ENCODE data around the gene CASP12. TPM values are rescaled to one million over a fixed set of nuclear protein-coding genes. Genes with fewer than 3 reads are reported as not detected.
"Not testable (repeated sequence)": the region's sequence is repeated elsewhere in the genome, so short reads cannot be mapped to it uniquely, and the experiment has no call there.

CASP12 gene
- 1 to 10 TPM; 1.2 to 1.7 TPM for total RNA-seq
- under 1 TPM; 0.46 to 0.65 TPM for polyA plus RNA-seq (ENCODE audit: insufficient read length in 2 of 2)
- long read RNA-seq, donor 1: 0 reads
- long read RNA-seq, donor 2: 0 reads
- long read RNA-seq, donor 3: 0 reads
- long read RNA-seq, donor 4: 0 reads

- Histone ChIP-seq H3K36me3 (ENCODE audit: control insufficient read depth, insufficient read depth, low read length) (no peaks in the 10 kb centered on the region), H3K27me3 (ENCODE audit: control insufficient read depth, insufficient read depth, low read length) (no peaks in the 10 kb centered on the region), H3K4me1 (ENCODE audit: control insufficient read depth, insufficient read depth, low read length) (no peaks in the 10 kb centered on the region), H3K27ac (ENCODE audit: low read depth, low read length) (peak within 1 kb of the TSS; percentile 57), H3K4me3 (ENCODE audit: low read depth, low read length) (no peak within 1 kb of the TSS), H3K9me3 (ENCODE audit: control insufficient read depth, insufficient read depth, low read length) (no peaks in the 10 kb centered on the region)
- WGBS (ENCODE audit: insufficient coverage): 55% methylated on average over 4 of the region's 9 CpGs
- DNase-seq (ENCODE audit: low read depth in 4 of 6, low spot score in 6 of 6): peak in 1 of 6 donors; percentile 45
These were observed at the start of gene CASP12 for GRCh38 chr11:104897891-104898684. Gene CASP12, minus strand, starts transcription at chr11:104898460.

DNA sequence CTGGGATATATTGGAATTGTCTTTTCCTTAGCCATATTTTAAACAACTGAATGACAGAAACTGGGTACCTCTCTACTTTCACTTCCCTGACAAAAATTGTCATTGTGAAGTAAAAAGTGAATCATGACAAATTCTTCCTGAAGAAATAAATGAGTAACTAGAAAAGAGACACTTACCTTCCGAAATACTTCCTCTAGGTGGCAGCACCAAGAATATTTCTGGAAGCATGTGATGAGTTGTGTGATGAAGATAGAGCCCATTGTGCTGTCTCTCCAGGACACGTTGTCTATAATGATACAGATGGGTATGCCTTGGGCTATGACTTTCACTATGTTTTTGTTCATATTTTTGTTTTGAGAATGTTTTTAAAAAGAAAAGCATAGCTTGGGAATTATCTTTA lies 48.6 kb upstream of the CASP12 start:
- Histone ChIP-seq H3K27ac (ENCODE audit: low read depth, low read length) (no peak overlapping the region), H3K27me3 (ENCODE audit: control insufficient read depth, insufficient read depth, low read length) (no peaks in the 10 kb centered on the region), H3K36me3 (ENCODE audit: control insufficient read depth, insufficient read depth, low read length) (no peaks in the 10 kb centered on the region), H3K9me3 (ENCODE audit: control insufficient read depth, insufficient read depth, low read length) (no peaks in the 10 kb centered on the region), H3K4me3 (ENCODE audit: low read depth, low read length) (no peak overlapping the region), H3K4me1 (ENCODE audit: control insufficient read depth, insufficient read depth, low read length) (no peaks in the 10 kb centered on the region)
- DNase-seq (ENCODE audit: low read depth in 4 of 6, low spot score in 6 of 6): peak in 1 of 6 donors; percentile 8
- WGBS (ENCODE audit: insufficient coverage): 50% methylated on average over 1 of the region's 2 CpGs

DNA sequence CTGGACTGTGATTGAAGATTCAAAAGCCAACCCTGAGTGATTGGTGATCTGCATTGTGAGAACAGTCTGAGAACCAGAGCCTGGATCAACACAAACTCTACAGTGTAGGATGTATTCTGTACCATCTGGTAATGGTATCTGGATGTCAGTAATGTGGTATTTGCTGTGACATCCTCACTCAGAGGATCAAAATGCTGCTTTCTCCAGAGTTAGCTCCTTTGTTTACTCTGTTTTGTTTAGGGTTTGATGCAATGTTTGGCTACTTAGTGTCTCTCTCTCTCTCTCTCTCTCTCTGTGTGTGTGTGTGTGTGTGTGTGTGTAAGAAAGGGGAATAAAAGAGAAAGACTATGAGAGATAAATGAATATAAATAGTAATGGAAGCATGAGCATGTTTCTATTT lies 45.8 kb upstream of the CASP12 start:
- H3K4me3 ChIP-seq (ENCODE audit: low read depth, low read length): no peak overlapping the region
- H3K4me1 ChIP-seq (ENCODE audit: control insufficient read depth, insufficient read depth, low read length): no peaks in the 10 kb centered on the region
- no peak overlapping the region for H3K27ac ChIP-seq (ENCODE audit: low read depth, low read length)
- no peaks in the 10 kb centered on the region for H3K36me3 ChIP-seq (ENCODE audit: control insufficient read depth, insufficient read depth, low read length)
- no peak for DNase-seq (ENCODE audit: low read depth in 4 of 6, low spot score in 6 of 6)
- H3K27me3 ChIP-seq (ENCODE audit: control insufficient read depth, insufficient read depth, low read length): no peaks in the 10 kb centered on the region
- no peaks in the 10 kb centered on the region for H3K9me3 ChIP-seq (ENCODE audit: control insufficient read depth, insufficient read depth, low read length)

DNA sequence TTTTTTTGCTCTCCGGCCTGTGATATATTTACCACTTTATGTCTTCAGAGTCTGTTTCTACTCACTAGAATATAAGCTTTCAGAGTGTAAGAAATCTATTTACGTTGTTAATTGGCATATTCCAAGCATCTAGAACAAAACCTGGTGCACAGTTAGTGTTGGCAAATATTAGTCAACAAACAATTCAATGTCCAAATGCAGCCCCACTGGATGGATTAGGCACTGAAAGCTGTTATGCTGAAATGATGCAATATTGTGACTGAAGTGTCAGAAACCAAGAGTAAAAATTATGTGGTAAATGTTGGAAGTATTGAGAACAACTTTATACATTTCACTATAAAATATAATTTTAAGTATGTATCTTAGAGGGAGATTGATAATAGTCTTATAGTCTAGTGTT lies 45.3 kb upstream of the CASP12 start:
- Histone ChIP-seq H3K9me3 (ENCODE audit: control insufficient read depth, insufficient read depth, low read length) (no peaks in the 10 kb centered on the region), H3K36me3 (ENCODE audit: control insufficient read depth, insufficient read depth, low read length) (no peaks in the 10 kb centered on the region)
- DNase-seq (ENCODE audit: low read depth in 4 of 6, low spot score in 6 of 6): no peak

DNA sequence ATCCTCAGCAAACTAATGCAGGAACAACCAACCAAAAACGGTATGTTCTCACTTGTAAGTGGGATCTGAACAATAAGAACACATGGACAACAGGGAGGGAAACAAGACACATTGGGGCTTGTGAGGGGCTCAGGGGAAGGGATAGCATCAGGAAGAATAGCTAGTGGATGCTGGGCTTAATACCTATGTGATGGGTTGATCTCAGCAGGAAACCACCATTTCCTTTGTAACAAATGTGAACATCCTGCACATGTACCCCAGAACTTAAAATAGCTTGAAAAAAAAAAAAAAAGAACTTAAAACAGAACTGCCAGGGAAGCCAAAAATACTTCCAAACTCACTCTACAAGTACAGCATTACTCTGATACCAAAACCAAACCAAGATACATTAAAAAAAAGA lies 36.3 kb upstream of the CASP12 start:
- whole genome bisulfite sequencing (ENCODE audit: insufficient coverage): 100% methylated on average over 1 of the region's 1 CpG

More for the DNA sequence above, 45.3 kb upstream of the CASP12 start:
- WGBS (ENCODE audit: insufficient coverage): no CpG with 5 or more reads among the region's 2 CpGs
- H3K4me1 ChIP-seq (ENCODE audit: control insufficient read depth, insufficient read depth, low read length): no peaks in the 10 kb centered on the region
- H3K4me3 ChIP-seq (ENCODE audit: low read depth, low read length): no peak overlapping the region
- no peaks in the 10 kb centered on the region for H3K27me3 ChIP-seq (ENCODE audit: control insufficient read depth, insufficient read depth, low read length)
- no peak overlapping the region for H3K27ac ChIP-seq (ENCODE audit: low read depth, low read length)

DNA sequence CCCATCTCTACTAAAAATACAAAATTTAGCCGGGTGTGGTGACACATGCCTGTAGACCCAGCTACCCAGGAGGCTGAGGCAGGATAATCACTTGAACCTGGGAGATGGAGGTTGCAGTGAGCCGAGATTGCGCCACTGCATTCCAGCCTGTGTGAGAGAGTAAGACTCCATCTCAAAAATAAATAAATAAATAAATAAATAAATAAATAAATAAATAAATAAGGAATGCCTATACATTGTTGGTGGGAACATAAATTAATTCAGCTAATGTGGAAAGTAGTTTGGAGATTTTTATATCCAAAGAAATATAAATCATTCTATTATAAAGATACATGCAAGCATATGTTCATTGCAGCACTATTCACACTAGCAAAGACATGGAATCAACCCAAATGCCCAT lies 35.8 kb upstream of the CASP12 start:
- not testable (repeated sequence) for H3K36me3 ChIP-seq (ENCODE audit: control insufficient read depth, insufficient read depth, low read length); H3K4me3 ChIP-seq (ENCODE audit: low read depth, low read length); H3K9me3 ChIP-seq (ENCODE audit: control insufficient read depth, insufficient read depth, low read length); H3K27me3 ChIP-seq (ENCODE audit: control insufficient read depth, insufficient read depth, low read length); H3K4me1 ChIP-seq (ENCODE audit: control insufficient read depth, insufficient read depth, low read length); H3K27ac ChIP-seq (ENCODE audit: low read depth, low read length); DNase-seq (ENCODE audit: low read depth in 4 of 6, low spot score in 6 of 6)
- no CpG with 5 or more reads among the region's 3 CpGs for WGBS (ENCODE audit: insufficient coverage)

More for the DNA sequence above, 36.3 kb upstream of the CASP12 start:
- Histone ChIP-seq H3K4me3 (ENCODE audit: low read depth, low read length) (no peak overlapping the region), H3K36me3 (ENCODE audit: control insufficient read depth, insufficient read depth, low read length) (no peaks in the 10 kb centered on the region), H3K27ac (ENCODE audit: low read depth, low read length) (no peak overlapping the region), H3K9me3 (ENCODE audit: control insufficient read depth, insufficient read depth, low read length) (no peaks in the 10 kb centered on the region), H3K4me1 (ENCODE audit: control insufficient read depth, insufficient read depth, low read length) (no peaks in the 10 kb centered on the region), H3K27me3 (ENCODE audit: control insufficient read depth, insufficient read depth, low read length) (no peaks in the 10 kb centered on the region)
- DNase-seq (ENCODE audit: low read depth in 4 of 6, low spot score in 6 of 6): no peak

GRCh38 chr11:104928811-104929210 lies 30.6 kb upstream of the CASP12 start:
- DNase-seq (ENCODE audit: low read depth in 4 of 6, low spot score in 6 of 6): no peak
- Histone ChIP-seq H3K4me3 (ENCODE audit: low read depth, low read length) (no peak overlapping the region), H3K9me3 (ENCODE audit: control insufficient read depth, insufficient read depth, low read length) (peaks cover 4% of the 10 kb centered on the region), H3K27ac (ENCODE audit: low read depth, low read length) (no peak overlapping the region), H3K4me1 (ENCODE audit: control insufficient read depth, insufficient read depth, low read length) (no peaks in the 10 kb centered on the region), H3K36me3 (ENCODE audit: control insufficient read depth, insufficient read depth, low read length) (no peaks in the 10 kb centered on the region), H3K27me3 (ENCODE audit: control insufficient read depth, insufficient read depth, low read length) (no peaks in the 10 kb centered on the region)

DNA sequence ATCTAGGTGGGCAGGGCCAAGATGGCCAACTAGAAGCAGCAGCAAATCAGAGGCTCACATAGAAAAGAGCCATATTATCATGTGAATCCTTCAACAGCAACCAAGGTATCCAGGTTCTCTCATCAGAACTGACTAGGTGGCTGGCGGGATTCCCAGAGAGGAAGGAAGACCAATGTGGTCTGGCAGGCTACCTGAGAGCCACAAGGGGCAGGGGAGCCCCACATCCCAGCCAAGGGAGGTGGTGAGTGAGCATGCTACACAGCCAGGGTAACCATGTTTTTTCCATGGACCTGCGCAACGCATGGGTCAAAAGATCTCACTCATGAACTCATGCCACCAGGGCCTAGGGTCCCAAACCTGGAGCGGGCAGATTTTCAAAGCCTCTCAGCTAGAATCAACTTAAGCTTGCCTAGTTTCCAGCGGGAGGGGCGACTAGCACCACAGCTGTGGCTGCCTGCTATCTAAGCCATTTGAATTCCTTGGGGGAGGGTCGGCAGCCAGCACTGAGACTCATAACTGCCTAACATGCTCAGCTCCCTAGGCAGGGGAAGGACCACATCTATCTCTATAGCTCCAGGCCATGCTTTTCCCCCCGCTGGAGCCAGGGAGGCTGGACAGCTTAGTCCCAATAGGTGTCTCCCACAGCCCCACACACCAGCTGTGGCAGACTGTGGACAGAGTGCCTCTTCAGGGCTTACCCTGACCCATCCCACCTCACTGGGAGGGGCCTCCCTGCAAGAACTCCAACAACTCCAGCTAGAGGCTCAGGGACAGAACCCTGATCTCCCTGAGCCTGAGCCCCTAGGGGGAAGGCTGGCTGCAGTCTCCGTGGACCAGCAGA lies 28.7 kb upstream of the CASP12 start:
- H3K9me3 ChIP-seq (ENCODE audit: control insufficient read depth, insufficient read depth, low read length): peaks cover 4% of the 10 kb centered on the region
- no peaks in the 10 kb centered on the region for H3K36me3 ChIP-seq (ENCODE audit: control insufficient read depth, insufficient read depth, low read length)
- H3K27ac ChIP-seq (ENCODE audit: low read depth, low read length): no peak overlapping the region
- DNase-seq (ENCODE audit: low read depth in 4 of 6, low spot score in 6 of 6): no peak
- no peaks in the 10 kb centered on the region for H3K4me1 ChIP-seq (ENCODE audit: control insufficient read depth, insufficient read depth, low read length)
- H3K27me3 ChIP-seq (ENCODE audit: control insufficient read depth, insufficient read depth, low read length): no peaks in the 10 kb centered on the region
- WGBS (ENCODE audit: insufficient coverage): 92% methylated on average over 8 of the region's 9 CpGs
- no peak overlapping the region for H3K4me3 ChIP-seq (ENCODE audit: low read depth, low read length)

DNA sequence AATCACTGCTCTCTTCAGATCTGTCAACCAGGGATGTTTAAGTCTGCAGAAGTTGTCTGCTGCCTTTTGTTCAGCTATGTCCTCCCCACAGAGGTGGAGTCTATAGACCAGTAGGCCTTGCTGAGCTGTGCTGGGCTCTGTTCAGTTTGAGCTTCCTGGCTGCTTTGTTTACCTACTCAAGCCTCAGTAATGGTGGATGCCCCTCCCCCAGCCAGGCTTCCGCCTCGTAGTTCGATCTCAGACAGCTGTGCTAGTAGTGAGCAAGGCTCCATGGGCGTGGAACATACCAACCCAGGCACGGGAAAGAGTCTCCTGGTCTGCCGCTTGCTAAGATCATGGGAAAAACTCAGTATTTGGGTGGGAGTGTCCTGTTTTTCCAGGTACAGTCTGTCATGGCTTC lies 27.6 kb upstream of the CASP12 start:
- DNase-seq (ENCODE audit: low read depth in 4 of 6, low spot score in 6 of 6): no peak
- no peak overlapping the region for H3K4me3 ChIP-seq (ENCODE audit: low read depth, low read length)
- no peak overlapping the region for H3K27ac ChIP-seq (ENCODE audit: low read depth, low read length)
- 91% methylated on average over 4 of the region's 6 CpGs for WGBS (ENCODE audit: insufficient coverage)
- H3K27me3 ChIP-seq (ENCODE audit: control insufficient read depth, insufficient read depth, low read length): no peaks in the 10 kb centered on the region
- no peaks in the 10 kb centered on the region for H3K4me1 ChIP-seq (ENCODE audit: control insufficient read depth, insufficient read depth, low read length)
- peaks cover 4% of the 10 kb centered on the region for H3K9me3 ChIP-seq (ENCODE audit: control insufficient read depth, insufficient read depth, low read length)
- no peaks in the 10 kb centered on the region for H3K36me3 ChIP-seq (ENCODE audit: control insufficient read depth, insufficient read depth, low read length)

All from spinal cord (tissue), 10 donors.